Transverse colon (tissue), 4 donors: ENCODE measurements around the gene FNDC3B. TPM values are rescaled to one million over a fixed set of nuclear protein-coding genes. Genes with fewer than 3 reads are reported as not detected.

Experiments used
- DNase-seq: peaks from one replicate; pipeline ENCODE4 v3.0.0-alpha.2; 2019
- H3K27ac ChIP-seq, 4 donors: fragments of 200-600 bp; sonication (generic); 2 replicates each; pipeline ENCODE4 v1.5.1; 2016 to 2018; ENCODE audit warnings: inconsistent platforms in 4 of 4
- H3K27me3 ChIP-seq: fragments of 200-600 bp; sonication (generic); 2 replicates; pipeline ENCODE4 v1.5.1; 2017; ENCODE audit warnings: inconsistent platforms
- H3K36me3 ChIP-seq, 4 donors: fragments of 200-600 bp; sonication (generic); 2 replicates each; pipeline ENCODE4 v1.5.1; 2017 to 2019; ENCODE audit warnings: inconsistent platforms in 4 of 4
- H3K4me1 ChIP-seq, 4 donors: fragments of 200-600 bp; sonication (generic); 2 replicates each; pipeline ENCODE4 v1.5.1; 2017 to 2020; ENCODE audit warnings: inconsistent platforms in 4 of 4
- H3K4me3 ChIP-seq, 4 donors: fragments of 200-600 bp; sonication (generic); 1 replicate in 1 of 4; 2 replicates in 3 of 4; pipeline versions ENCODE4 v1.5.1 to v1.6.1; 2017 to 2019; ENCODE audit warnings: inconsistent platforms in 4 of 4
- H3K9me3 ChIP-seq, 2 donors: fragments of 200-600 bp; sonication (generic); 2 replicates each; pipeline ENCODE4 v1.5.1; 2017 to 2019; ENCODE audit warnings: inconsistent platforms in 2 of 2
- EP300 ChIP-seq: sonication (generic); formaldehyde crosslinking; IDR thresholded peaks from one replicate; pipeline ENCODE4 v1.6.1; 2017; ENCODE audit warnings: antibody characterized with exemption, low read depth
- POLR2A ChIP-seq: fragments of 450-650 bp; IDR thresholded peaks from one replicate; pipeline ENCODE4 v1.6.1; 2016; ENCODE audit warnings: antibody characterized with exemption, mild to moderate bottlenecking, moderate library complexity
- POLR2AphosphoS5 ChIP-seq, 3 donors: sonication (generic); formaldehyde crosslinking; IDR thresholded peaks; one replicate each; pipeline ENCODE4 v1.6.1; 2016; ENCODE audit warnings: antibody characterized with exemption in 3 of 3
- WGBS, 2 donors: methylation state at CpG; one replicate each; pipeline ENCODE4 v1.1.5; 2018; ENCODE audit warnings: low coverage in 1 of 2; 5-methylcytosine and 5-hydroxymethylcytosine counted together
- in situ Hi-C, 4 donors: fragments of 200-750 bp; cut with MboI; loops; one replicate each; pipeline versions ENCODE4 v1.15.0 to v1.15.1; 2017; ENCODE audit warnings: low sequenced_read_pairs in 3 of 4, low pct_ligation_motif_present in 1 of 4, low pct_unique_long_range_greater_than_20kb in 1 of 4
- intact Hi-C: fragments of 100-400 bp; cut with DNase I; formaldehyde crosslinking; loops from one replicate; pipeline ENCODE4 v1.15.1; 2023; ENCODE audit warnings: low total_unique reads
- total RNA-seq, 4 donors: library from RNA; depleted of rRNA; stranded (reverse); fragments of >200 nt; gene quantifications; one replicate each; pipeline ENCODE4 v1.1.0, GENCODE V29; 2016
- TF ChIP-seq, protein P1 (sequence below), 5 experiments: fragments of 200-600 bp in 3 of 5; fragments of 450-650 bp in 2 of 5; sonication (generic) in 3 of 5; IDR thresholded peaks; 1 replicate in 2 of 5; 2 replicates in 3 of 5; pipeline ENCODE4 v1.5.1; 2016 to 2017; ENCODE audit warnings: antibody characterized with exemption in 5 of 5, inconsistent platforms in 3 of 5, mild to moderate bottlenecking in 2 of 5, moderate library complexity in 1 of 5

The FNDC3B gene
- total RNA-seq, 4 donors from 2014 or later = 28.5 to 85.7 (median 44.5) TPM

GRCh38 chr3:172405914-172406313, 366.5 kb downstream of the FNDC3B start:
- in situ Hi-C loops = no loop called here
- Histone ChIP-seq H3K9me3 (no peaks in the 10 kb centered on the region), H3K4me1 (no peaks in the 10 kb centered on the region), H3K4me3 (no peak overlapping the region), H3K27ac (no peak overlapping the region), H3K27me3 (no peaks in the 10 kb centered on the region), H3K36me3 (peaks cover 0 to 3% (median 0%) of the 10 kb centered on the region in 4 donors)
- DNase-seq = no peak
- no peak for TF ChIP-seq POLR2AphosphoS5 (IDR thresholded peaks at IDR 0.05)
- TF ChIP-seq POLR2A = no peak
- TF ChIP-seq, protein P1, sequence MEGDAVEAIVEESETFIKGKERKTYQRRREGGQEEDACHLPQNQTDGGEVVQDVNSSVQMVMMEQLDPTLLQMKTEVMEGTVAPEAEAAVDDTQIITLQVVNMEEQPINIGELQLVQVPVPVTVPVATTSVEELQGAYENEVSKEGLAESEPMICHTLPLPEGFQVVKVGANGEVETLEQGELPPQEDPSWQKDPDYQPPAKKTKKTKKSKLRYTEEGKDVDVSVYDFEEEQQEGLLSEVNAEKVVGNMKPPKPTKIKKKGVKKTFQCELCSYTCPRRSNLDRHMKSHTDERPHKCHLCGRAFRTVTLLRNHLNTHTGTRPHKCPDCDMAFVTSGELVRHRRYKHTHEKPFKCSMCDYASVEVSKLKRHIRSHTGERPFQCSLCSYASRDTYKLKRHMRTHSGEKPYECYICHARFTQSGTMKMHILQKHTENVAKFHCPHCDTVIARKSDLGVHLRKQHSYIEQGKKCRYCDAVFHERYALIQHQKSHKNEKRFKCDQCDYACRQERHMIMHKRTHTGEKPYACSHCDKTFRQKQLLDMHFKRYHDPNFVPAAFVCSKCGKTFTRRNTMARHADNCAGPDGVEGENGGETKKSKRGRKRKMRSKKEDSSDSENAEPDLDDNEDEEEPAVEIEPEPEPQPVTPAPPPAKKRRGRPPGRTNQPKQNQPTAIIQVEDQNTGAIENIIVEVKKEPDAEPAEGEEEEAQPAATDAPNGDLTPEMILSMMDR (IDR thresholded peaks at IDR 0.05) = no peak
- no peak for TF ChIP-seq EP300
- 81% methylated on average over 2 of the region's 2 CpGs; no CpG with 5 or more reads in 1 of the 2 donors for WGBS, 2 donors
- intact Hi-C loops = no loop called here

DNA sequence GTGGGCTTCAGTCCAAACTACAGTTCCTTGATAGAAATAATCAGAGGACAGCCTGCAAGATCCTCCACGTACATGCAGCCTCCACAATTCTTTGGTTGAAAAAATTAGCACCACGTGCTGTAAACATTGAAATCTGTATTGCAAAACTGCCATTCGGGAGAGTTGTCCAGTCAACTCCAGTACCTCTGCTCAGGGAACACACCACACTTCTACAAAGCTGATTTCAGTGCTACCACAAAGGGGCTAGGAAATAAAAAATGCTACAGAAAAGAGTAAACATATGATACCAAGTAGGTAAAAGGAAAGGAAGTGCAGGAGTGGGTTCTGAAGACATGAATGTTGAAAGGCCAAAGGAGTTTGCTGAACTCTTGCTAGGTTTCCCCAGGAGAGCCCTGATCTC, 368.5 kb downstream of the FNDC3B start:
- no peak for DNase-seq
- H3K36me3 ChIP-seq = no peaks in the 10 kb centered on the region
- H3K27ac ChIP-seq = no peak overlapping the region
- in situ Hi-C loops = no loop called here
- no peak overlapping the region for H3K4me3 ChIP-seq
- TF ChIP-seq, protein P1 (IDR thresholded peaks at IDR 0.05) = no peak
- no peak for TF ChIP-seq POLR2AphosphoS5 (IDR thresholded peaks at IDR 0.05)
- no peak for TF ChIP-seq POLR2A
- TF ChIP-seq EP300 = no peak
- H3K4me1 ChIP-seq = no peaks in the 10 kb centered on the region
- WGBS, 2 donors = 60 to 76% methylated on average over 1 to 3 of the region's 3 CpGs
- intact Hi-C loops = no loop called here
- no peaks in the 10 kb centered on the region for H3K27me3 ChIP-seq
- no peaks in the 10 kb centered on the region for H3K9me3 ChIP-seq

DNA sequence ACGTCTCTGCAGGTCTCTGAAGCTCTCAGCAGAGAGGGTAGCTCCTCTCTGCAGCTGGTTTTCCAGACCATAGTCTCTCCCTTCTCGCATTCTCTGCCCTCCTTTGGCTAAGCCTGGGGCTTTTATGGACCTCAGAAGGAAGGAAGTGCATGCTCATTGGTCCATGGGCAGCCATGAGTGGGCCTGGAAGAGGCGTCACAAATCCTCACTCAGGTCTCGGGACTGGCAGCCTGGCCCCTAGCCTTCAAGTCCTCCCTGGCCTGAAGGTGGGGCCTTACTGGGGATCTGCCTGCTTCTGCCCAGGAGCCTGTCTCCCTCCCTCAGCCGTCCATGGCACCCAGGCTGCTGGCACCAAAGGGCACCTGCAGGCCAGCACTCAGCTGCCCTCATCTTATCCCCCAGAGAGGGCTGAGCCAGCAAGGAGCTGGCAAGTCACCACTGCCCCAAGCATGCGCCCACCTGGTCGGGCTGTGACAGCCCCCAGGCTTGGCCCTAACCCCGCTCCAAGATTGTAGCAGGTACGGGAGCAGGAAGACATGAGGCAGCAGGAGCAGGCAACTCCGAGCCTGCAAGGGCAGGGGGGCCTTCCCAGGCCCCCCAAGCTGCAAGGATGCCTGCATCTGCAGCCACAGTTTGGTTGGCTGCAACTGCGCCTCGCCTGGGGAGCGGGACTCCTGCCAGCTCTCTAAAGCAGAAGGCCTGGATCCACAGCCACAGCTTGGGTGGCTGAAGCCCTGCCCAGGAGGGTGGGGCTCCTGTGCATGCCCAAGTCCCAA, 371.5 kb downstream of the FNDC3B start:
- TF ChIP-seq POLR2AphosphoS5 (IDR thresholded peaks at IDR 0.05) (no peak), POLR2A (no peak), EP300 (no peak)
- TF ChIP-seq, protein P1 (IDR thresholded peaks at IDR 0.05) = no peak
- Histone ChIP-seq H3K27me3 (no peaks in the 10 kb centered on the region), H3K27ac (no peak overlapping the region), H3K4me1 (no peaks in the 10 kb centered on the region), H3K4me3 (no peak overlapping the region), H3K9me3 (no peaks in the 10 kb centered on the region), H3K36me3 (no peaks in the 10 kb centered on the region)
- 84% methylated on average over 12 of the region's 13 CpGs; no CpG with 5 or more reads in 1 of the 2 donors for WGBS, 2 donors
- in situ Hi-C loops = no loop called here
- intact Hi-C loops = no loop called here
- DNase-seq = no peak

- no peaks in the 10 kb centered on the region for H3K9me3 ChIP-seq
- no peaks in the 10 kb centered on the region for H3K4me1 ChIP-seq
- intact Hi-C loops = no loop called here
- no peak overlapping the region for H3K4me3 ChIP-seq
- TF ChIP-seq POLR2AphosphoS5 (IDR thresholded peaks at IDR 0.05) = no peak
- no peak for TF ChIP-seq POLR2A
- TF ChIP-seq, protein P1 (IDR thresholded peaks at IDR 0.05) = no peak
- TF ChIP-seq EP300 = no peak
- no peaks in the 10 kb centered on the region for H3K36me3 ChIP-seq
- DNase-seq = no peak
- no peak overlapping the region for H3K27ac ChIP-seq
- in situ Hi-C loops = no loop called here
- H3K27me3 ChIP-seq = no peaks in the 10 kb centered on the region
- 91 to 100% methylated on average over 2 to 4 of the region's 6 CpGs for WGBS, 2 donors
Observed at GRCh38 chr3:172411478-172411947, 372.1 kb downstream of the FNDC3B start.
